SH-SY5Y (cell line): Measurements from ENCODE around the gene NAV2.

Experiments
- GATA2 ChIP-seq: IDR thresholded peaks from 2 replicates; pipeline ENCODE4 v1.6.1; 2011; ENCODE audit warnings: mild to moderate bottlenecking, low read depth, low read length
- GATA3 ChIP-seq: IDR thresholded peaks from 2 replicates; pipeline ENCODE4 v1.6.1; 2011; ENCODE audit warnings: low read depth, mild to moderate bottlenecking, low read length, moderate library complexity

DNA sequence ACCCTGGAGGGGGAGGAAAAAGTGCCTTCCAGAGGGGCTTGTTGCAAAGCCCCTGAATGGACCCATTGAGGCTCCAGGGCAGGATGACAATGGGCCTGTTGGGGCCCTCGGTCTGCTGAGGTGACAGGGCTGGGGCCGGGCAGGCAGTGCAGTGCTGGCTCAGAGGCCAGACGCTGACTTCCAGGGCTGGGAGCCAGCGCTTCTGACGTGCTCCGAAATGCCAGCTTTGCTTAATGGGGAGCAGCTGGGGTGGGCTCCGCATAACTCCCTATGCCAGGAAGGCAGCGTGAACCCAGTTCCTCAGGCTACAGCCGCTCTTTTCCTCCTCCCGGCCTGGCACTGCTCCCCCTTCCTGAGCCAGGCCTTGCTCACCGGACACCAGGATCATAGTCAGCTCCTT is 17.7 kb downstream of the NAV2 start:
- no peak for TF ChIP-seq GATA3
- no peak for TF ChIP-seq GATA2
